Muscle layer of colon (tissue), 2 donors: ENCODE data around the gene PLEKHA4.
"Not testable (repeated sequence)": the region's sequence is repeated elsewhere in the genome, so short reads cannot be mapped to it uniquely, and the experiment has no call there.

Experiments used
- H3K27ac ChIP-seq: one replicate; pipeline ENCODE4 v1.7.0; 2013; ENCODE audit warnings: low read depth, mild to moderate bottlenecking, low read length, moderate library complexity
- H3K27me3 ChIP-seq, 2 donors: one replicate each; pipeline ENCODE4 v1.7.0; 2013; ENCODE audit warnings: low read length in 2 of 2, mild to moderate bottlenecking in 2 of 2; ENCODE audit not compliant: insufficient read depth in 2 of 2, control insufficient read depth in 1 of 2
- H3K36me3 ChIP-seq: one replicate; pipeline ENCODE4 v1.7.0; 2013; ENCODE audit warnings: mild to moderate bottlenecking, low read length; ENCODE audit not compliant: insufficient read depth
- H3K4me1 ChIP-seq: one replicate; pipeline ENCODE4 v1.7.0; 2013; ENCODE audit warnings: mild to moderate bottlenecking, low read length; ENCODE audit not compliant: insufficient read depth
- H3K4me3 ChIP-seq, 2 donors: one replicate each; pipeline ENCODE4 v1.7.0; 2013; ENCODE audit warnings: low read length in 2 of 2, low read depth in 1 of 2, mild to moderate bottlenecking in 1 of 2, moderate library complexity in 1 of 2
- H3K9ac ChIP-seq: one replicate; pipeline ENCODE4 v1.7.0; 2013; ENCODE audit warnings: low read length
- H3K9me3 ChIP-seq: one replicate; pipeline ENCODE4 v1.7.0; 2013; ENCODE audit warnings: mild to moderate bottlenecking, low read length
- donor health status: abdominal sarcoma.
- donor health status: Adenocarcinoma of cecum.

PLEKHA4 gene

GRCh38 chr19:48868114-48868886 is at the start of gene PLEKHA4:
Gene PLEKHA4 (minus strand): TSS chr19:48868617. CDS start chr19:48867620, 997 bp downstream.
- H3K4me1 ChIP-seq = peaks cover 20% of the 10 kb centered on the region
- H3K36me3 ChIP-seq = peaks cover 6% of the 10 kb centered on the region
- peak within 1 kb of the TSS; percentile 83 for H3K27ac ChIP-seq
- peak within 1 kb of the TSS; percentile 80 for H3K9ac ChIP-seq
- H3K27me3 ChIP-seq = no peaks in the 10 kb centered on the region
- no peaks in the 10 kb centered on the region for H3K9me3 ChIP-seq
- peak within 1 kb of the TSS; percentile 36 to 64 for H3K4me3 ChIP-seq

GRCh38 chr19:48918071-48918470 is 49.7 kb upstream of the PLEKHA4 start:
- Histone ChIP-seq H3K4me3 (no peak overlapping the region), H3K4me1 (no peaks in the 10 kb centered on the region), H3K27ac (no peak overlapping the region), H3K36me3 (peaks cover 58% of the 10 kb centered on the region), H3K27me3 (no peaks in the 10 kb centered on the region), H3K9ac (no peak overlapping the region), H3K9me3 (no peaks in the 10 kb centered on the region)

GRCh38 chr19:48915757-48916156 is 47.3 kb upstream of the PLEKHA4 start:
- H3K36me3 ChIP-seq = peaks cover 67% of the 10 kb centered on the region
- H3K27me3 ChIP-seq = no peaks in the 10 kb centered on the region
- no peaks in the 10 kb centered on the region for H3K9me3 ChIP-seq
- no peak overlapping the region for H3K4me3 ChIP-seq
- no peak overlapping the region for H3K27ac ChIP-seq
- no peak overlapping the region for H3K9ac ChIP-seq
- no peaks in the 10 kb centered on the region for H3K4me1 ChIP-seq

- H3K27me3 ChIP-seq = no peaks in the 10 kb centered on the region
- peaks cover 76% of the 10 kb centered on the region for H3K36me3 ChIP-seq
- no peaks in the 10 kb centered on the region for H3K4me1 ChIP-seq
- no peak overlapping the region for H3K4me3 ChIP-seq
- H3K27ac ChIP-seq = no peak overlapping the region
- no peak overlapping the region for H3K9ac ChIP-seq
- H3K9me3 ChIP-seq = no peaks in the 10 kb centered on the region
Measured at GRCh38 chr19:48914181-48914580, 45.8 kb upstream of the PLEKHA4 start.

- Histone ChIP-seq H3K27me3 (no peaks in the 10 kb centered on the region), H3K4me1 (no peaks in the 10 kb centered on the region), H3K27ac (no peak overlapping the region), H3K36me3 (peaks cover 73% of the 10 kb centered on the region), H3K9me3 (no peaks in the 10 kb centered on the region), H3K9ac (no peak overlapping the region), H3K4me3 (no peak overlapping the region)
Measured at GRCh38 chr19:48913114-48913889, 44.9 kb upstream of the PLEKHA4 start.

GRCh38 chr19:48910803-48911202 is 42.4 kb upstream of the PLEKHA4 start:
- Histone ChIP-seq H3K9ac (no peak overlapping the region), H3K36me3 (peaks cover 64% of the 10 kb centered on the region), H3K27me3 (no peaks in the 10 kb centered on the region)

GRCh38 chr19:48909424-48910077 is 41.1 kb upstream of the PLEKHA4 start:
- not testable (repeated sequence) for H3K9ac ChIP-seq, H3K4me1 ChIP-seq, H3K27ac ChIP-seq, H3K27me3 ChIP-seq, H3K4me3 ChIP-seq, H3K9me3 ChIP-seq
- H3K36me3 ChIP-seq = peaks cover 66% of the 10 kb centered on the region

More at GRCh38 chr19:48910803-48911202, 42.4 kb upstream of the PLEKHA4 start:
- H3K4me3 ChIP-seq = no peak overlapping the region
- H3K27ac ChIP-seq = no peak overlapping the region
- H3K4me1 ChIP-seq = no peaks in the 10 kb centered on the region
- no peaks in the 10 kb centered on the region for H3K9me3 ChIP-seq

- Histone ChIP-seq H3K4me3 (no peak overlapping the region), H3K9me3 (no peaks in the 10 kb centered on the region), H3K27ac (no peak overlapping the region), H3K27me3 (no peaks in the 10 kb centered on the region), H3K4me1 (no peaks in the 10 kb centered on the region), H3K36me3 (peaks cover 48% of the 10 kb centered on the region), H3K9ac (no peak overlapping the region)
Measured at GRCh38 chr19:48907671-48908070, 39.3 kb upstream of the PLEKHA4 start.

- H3K9ac ChIP-seq = no peak overlapping the region
- peaks cover 34% of the 10 kb centered on the region for H3K36me3 ChIP-seq
Measured at GRCh38 chr19:48906324-48906723, 37.9 kb upstream of the PLEKHA4 start.

GRCh38 chr19:48905664-48906063 is 37.2 kb upstream of the PLEKHA4 start:
- H3K27me3 ChIP-seq = no peaks in the 10 kb centered on the region
- H3K9ac ChIP-seq = no peak overlapping the region
- no peak overlapping the region for H3K27ac ChIP-seq
- H3K36me3 ChIP-seq = peaks cover 28% of the 10 kb centered on the region
- H3K4me3 ChIP-seq = no peak overlapping the region
- peaks cover 11% of the 10 kb centered on the region for H3K4me1 ChIP-seq
- H3K9me3 ChIP-seq = no peaks in the 10 kb centered on the region

More at GRCh38 chr19:48906324-48906723, 37.9 kb upstream of the PLEKHA4 start:
- Histone ChIP-seq H3K27me3 (no peaks in the 10 kb centered on the region), H3K4me3 (no peak overlapping the region), H3K4me1 (peaks cover 6% of the 10 kb centered on the region), H3K9me3 (no peaks in the 10 kb centered on the region), H3K27ac (no peak overlapping the region)

GRCh38 chr19:48903788-48904187 is 35.4 kb upstream of the PLEKHA4 start:
- not testable (repeated sequence) for H3K9ac ChIP-seq, H3K4me3 ChIP-seq, H3K27me3 ChIP-seq, H3K27ac ChIP-seq, H3K9me3 ChIP-seq
- H3K36me3 ChIP-seq = peaks cover 17% of the 10 kb centered on the region
- H3K4me1 ChIP-seq = peaks cover 14% of the 10 kb centered on the region
